Prostate gland (tissue), 2 donors: Measurements from ENCODE around the gene FUNDC1.

ENCODE experiments used
- CTCF ChIP-seq, 4 experiments: fragments of 200-600 bp in 2 of 4; fragments of 450-650 bp in 2 of 4; sonication (generic) in 2 of 4; IDR thresholded peaks; 1 replicate in 3 of 4; 2 replicates in 1 of 4; pipeline ENCODE4 v1.5.1; 2016 to 2019; ENCODE audit warnings: antibody characterized with exemption in 4 of 4, mild to moderate bottlenecking in 2 of 4, moderate library complexity in 2 of 4
- POLR2A ChIP-seq: fragments of 450-650 bp; IDR thresholded peaks from one replicate; pipeline ENCODE4 v1.6.1; 2016; ENCODE audit warnings: antibody characterized with exemption, mild to moderate bottlenecking
- POLR2AphosphoS5 ChIP-seq: sonication (generic); formaldehyde crosslinking; IDR thresholded peaks from one replicate; pipeline ENCODE4 v1.6.1; 2017; ENCODE audit warnings: antibody characterized with exemption

GRCh38 chrX:44480591-44480990, 62.1 kb downstream of the FUNDC1 start:
- TF ChIP-seq POLR2AphosphoS5 (no peak), CTCF (IDR thresholded peaks at IDR 0.05) (no peak), POLR2A (no peak)
